HT-29 (cell line): ENCODE measurements around the gene SHOX. TPM values are rescaled to one million over a fixed set of nuclear protein-coding genes. Genes with fewer than 3 reads are reported as not detected.
"Not testable (repeated sequence)": the region's sequence is repeated elsewhere in the genome, so short reads cannot be mapped to it uniquely, and the experiment has no call there.

ENCODE experiments used
- DNase-seq: peaks from one replicate; pipeline ENCODE4 v3.0.0-alpha.2; 2015; ENCODE audit warnings: low spot score
- total RNA-seq: library from RNA; depleted of rRNA; stranded (reverse); fragments of >200 nt; shearing (Covaris generic); gene quantifications from 2 replicates; pipeline ENCODE4 v1.2.3, GENCODE V29; 2014; rRNA removed

SHOX gene
- not detected in 2 replicates for total RNA-seq

DNA sequence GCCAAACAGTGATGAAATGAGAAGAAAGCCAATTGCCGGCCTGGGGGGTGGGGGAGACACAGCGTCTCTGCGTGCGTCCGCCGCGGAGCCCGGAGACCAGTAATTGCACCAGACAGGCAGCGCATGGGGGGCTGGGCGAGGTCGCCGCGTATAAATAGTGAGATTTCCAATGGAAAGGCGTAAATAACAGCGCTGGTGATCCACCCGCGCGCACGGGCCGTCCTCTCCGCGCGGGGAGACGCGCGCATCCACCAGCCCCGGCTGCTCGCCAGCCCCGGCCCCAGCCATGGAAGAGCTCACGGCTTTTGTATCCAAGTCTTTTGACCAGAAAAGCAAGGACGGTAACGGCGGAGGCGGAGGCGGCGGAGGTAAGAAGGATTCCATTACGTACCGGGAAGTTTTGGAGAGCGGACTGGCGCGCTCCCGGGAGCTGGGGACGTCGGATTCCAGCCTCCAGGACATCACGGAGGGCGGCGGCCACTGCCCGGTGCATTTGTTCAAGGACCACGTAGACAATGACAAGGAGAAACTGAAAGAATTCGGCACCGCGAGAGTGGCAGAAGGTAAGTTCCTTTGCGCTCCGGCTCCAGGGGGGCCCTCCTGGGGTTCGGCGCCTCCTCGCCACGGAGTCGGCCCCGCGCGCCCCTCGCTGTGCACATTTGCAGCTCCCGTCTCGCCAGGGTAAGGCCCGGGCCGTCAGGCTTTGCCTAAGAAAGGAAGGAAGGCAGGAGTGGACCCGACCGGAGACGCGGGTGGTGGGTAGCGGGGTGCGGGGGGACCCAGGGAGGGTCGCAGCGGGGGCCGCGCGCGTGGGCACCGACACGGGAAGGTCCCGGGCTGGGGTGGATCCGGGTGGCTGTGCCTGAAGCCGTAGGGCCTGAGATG lies at the start of gene SHOX:
Gene SHOX, plus strand, starts transcription at position 180 of the 885 bp plus-strand sequence. Its CDS starts 107 bp downstream, at position 287.
- no peak for DNase-seq

DNA sequence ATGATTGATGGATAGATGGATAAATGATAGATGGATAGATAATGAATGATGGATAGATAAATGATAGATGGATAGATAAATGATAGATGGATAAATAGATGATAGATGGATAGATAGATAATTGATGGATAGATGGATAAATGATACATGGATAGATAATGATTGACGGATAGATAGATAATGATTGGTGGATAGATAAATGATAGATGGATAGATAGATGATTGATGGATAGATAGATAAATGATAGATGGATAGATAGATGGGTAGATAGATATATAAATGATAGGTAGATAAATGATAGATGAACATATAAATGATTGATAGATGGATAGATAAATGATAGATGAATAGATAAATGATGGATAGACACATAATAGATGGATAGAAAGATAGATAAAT lies 49.5 kb upstream of the SHOX start:
- no peak for DNase-seq

DNA sequence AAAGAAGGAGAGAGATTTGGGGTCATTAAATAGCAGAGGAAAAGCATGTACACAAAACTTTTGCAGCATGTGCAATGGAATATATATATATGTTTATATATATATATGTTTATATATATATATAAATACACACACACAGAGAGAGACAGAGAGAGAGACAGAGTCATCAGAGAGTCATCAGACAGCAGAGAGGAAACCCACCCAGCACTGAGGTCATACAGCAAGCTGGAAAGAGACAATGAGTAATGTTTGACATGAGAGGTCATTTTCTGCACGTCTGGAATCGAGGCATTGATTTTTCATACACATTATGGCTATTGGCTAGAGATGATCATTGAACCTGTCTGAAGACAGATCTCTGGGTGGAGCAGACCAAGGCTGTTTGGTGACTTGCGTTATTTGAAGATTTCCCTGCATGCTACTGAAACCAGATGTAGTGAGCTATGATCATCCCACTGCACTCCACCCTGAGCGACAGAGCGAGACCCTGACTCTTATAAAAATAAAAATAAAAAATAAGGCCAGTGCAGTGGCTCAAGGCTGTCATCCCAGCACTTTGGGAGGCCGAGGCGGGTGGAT lies 48.8 kb upstream of the SHOX start:
- no peak for DNase-seq

DNA sequence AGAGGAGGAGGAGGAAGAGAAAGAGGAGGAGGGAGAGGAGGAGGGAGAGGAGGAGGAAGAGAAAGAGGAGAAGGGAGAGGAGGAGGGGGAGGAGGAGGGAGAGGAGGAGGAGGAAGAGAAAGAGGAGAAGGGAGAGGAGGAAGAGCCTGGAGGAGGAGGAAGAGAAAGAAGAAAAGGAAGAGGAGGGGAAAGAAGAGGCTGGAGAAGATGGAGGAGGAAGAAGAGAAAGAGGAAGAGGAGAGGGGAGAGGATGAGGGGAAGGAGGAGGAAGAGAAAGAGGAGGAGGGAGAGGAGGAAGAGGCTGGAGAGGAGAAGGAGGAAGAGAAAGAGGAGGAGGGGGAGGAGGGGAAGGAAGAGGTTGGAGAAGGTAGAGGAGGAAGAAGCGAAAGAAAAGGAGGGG lies 46.0 kb upstream of the SHOX start:
- DNase-seq: no peak

DNA sequence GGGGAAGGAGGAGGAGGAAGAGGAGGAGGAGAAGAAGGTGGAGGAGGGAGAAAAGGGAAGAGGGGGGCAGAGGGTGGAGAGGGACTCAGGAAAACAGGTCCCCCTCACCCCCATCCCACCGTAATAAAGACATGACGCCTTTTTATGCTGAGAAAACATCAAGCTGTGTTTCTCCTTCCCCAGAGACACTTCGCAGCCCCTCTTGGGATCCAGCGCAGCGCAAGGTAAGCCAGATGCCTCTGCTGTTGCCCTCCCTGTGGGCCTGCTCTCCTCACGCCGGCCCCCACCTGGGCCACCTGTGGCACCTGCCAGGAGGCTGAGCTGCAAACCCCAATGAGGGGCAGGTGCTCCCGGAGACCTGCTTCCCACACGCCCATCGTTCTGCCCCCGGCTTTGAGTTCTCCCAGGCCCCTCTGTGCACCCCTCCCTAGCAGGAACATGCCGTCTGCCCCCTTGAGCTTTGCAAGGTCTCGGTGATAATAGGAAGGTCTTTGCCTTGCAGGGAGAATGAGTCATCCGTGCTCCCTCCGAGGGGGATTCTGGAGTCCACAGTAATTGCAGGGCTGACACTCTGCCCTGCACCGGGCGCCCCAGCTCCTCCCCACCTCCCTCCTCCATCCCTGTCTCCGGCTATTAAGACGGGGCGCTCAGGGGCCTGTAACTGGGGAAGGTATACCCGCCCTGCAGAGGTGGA lies 45.3 kb upstream of the SHOX start:
- no peak for DNase-seq

DNA sequence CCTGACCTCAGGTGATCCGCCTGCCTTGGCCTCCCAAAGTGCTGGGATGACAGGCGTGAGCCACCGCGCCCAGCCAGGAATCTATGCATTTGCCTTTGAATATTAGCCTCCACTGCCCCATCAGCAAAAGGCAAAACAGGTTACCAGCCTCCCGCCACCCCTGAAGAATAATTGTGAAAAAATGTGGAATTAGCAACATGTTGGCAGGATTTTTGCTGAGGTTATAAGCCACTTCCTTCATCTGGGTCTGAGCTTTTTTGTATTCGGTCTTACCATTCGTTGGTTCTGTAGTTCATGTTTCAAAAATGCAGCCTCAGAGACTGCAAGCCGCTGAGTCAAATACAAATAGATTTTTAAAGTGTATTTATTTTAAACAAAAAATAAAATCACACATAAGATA lies 44.2 kb upstream of the SHOX start:
- no peak for DNase-seq

DNA sequence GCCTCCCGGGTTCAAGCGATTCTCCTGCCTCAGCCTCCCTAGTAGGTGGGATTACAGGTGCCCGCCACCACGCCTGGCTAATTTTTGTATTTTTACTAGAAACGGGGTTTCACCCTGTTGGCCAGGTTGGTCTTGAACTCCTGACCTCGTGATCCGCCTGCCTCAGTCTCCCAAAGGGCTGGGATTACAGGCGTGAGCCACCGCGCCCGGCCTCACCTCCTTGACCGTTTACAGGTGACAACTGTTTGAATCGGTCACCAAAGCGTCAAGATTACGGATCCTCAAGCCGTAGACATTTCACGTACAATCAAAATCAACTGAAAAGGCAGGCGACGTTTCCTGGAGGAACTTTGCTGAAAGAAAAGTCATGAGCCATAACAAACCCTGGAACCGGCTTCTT lies 41.3 kb upstream of the SHOX start:
- DNase-seq: not testable (repeated sequence)

DNA sequence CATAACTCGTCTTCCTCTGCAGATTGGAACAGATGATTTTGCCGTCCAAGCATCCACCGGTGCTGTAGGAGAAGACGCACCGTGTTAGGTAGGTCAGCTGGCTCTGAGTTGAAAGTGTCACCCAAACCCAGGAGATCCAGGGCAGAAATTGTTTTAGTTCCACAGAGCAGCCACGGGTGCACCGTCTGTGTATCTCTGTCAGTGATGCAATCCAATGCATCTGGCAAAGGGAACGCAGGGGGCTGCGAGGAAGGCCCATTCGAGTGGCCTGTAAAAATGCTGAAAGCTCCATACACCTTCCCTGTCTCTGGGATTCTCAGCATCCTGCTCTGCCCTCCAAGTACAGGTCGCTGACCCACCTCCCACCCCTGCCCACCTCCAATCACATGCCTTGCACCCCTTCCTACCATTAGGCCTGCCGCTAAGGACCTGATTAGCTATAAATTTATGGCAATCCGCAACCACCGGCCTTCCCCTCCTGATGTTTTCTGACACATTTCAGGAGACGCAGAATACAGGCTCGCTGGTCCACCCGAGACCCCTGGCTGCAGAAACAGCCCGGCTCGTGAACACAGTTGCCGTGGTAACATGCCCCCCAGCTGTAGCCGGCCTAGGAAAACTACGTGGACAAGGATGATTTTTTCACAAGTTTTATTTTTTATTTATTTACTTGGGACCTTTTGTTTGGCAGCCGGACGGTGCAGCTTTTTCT lies 39.7 kb upstream of the SHOX start:
- DNase-seq: no peak

DNA sequence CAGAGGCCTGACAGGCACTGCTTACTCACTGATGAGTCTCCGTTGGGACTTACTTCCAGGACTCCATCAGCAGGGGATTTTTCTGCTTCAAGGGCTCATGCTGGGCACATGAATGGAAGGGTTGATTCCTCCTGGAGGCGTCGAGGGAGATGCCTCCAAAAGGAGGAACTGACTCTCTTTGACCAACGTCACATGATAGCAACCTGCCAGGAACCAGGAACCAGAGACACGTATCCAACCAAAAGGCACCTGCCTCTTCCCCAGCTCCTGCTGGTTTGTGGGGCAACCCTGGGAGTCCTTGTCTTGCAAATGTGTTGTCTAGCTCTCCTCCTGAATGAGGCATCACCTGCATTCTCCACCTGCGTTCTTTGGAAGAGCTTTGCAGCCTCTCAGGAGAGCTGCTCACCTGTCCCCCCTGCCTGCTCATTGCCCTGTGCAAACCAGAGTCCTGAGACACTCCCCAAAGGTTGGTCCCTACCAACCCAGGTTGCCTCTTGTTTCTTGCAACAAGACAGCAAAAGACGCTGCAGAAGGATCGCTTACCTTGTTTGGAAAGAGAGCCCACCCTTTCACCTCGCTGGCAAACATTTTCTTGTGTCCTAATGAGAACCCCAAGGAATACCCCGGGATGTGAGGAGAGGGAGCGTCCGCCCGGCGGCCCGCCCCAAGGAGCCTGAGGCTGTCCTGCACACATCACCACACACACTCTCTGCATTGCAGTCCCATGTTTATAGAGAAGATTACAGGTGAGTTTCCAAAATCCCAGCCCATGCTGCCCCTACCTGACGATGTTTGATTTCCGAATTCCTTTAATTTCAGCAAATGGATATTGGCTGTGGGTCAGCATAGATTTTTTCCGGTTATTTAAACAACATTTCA lies 30.5 kb upstream of the SHOX start:
- no peak for DNase-seq

DNA sequence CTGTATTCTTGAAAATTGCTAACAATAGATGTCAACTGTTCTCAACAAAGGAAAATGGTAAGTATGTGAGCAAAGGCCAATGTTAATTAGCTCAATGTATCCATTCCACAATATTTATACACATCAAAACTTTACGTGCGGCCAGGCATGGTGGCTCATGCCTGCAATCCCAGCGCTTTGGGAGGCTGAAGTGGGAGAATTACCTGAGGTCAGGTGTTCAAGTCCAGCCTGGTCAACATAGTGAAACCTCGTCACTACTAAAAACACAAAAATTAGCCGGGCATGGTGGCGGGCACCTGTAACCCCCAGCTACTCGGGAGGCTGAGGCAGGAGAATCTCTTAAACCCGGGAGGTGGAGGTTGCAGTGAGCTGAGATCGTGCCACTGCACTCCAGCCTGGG lies 27.6 kb upstream of the SHOX start:
- DNase-seq: not testable (repeated sequence)

DNA sequence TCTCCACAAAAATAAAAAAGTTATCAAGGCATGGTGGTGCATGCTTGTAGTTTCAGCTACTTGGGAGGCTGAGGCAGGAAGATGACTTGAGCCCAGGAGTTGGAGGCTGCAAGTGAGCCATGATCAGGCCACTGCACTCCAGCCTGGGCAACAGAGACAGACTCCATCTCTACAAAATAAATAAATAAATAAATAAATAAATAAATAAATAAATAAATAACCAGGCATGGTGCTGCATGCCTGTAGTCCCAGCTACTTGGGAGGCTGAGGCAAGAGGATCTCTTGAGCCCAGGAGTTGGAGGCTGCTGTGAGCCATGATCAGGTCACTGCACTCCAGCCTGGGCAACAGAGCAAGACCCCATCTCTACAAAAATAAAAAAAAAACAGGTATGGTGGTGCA lies 26.0 kb upstream of the SHOX start:
- not testable (repeated sequence) for DNase-seq

DNA sequence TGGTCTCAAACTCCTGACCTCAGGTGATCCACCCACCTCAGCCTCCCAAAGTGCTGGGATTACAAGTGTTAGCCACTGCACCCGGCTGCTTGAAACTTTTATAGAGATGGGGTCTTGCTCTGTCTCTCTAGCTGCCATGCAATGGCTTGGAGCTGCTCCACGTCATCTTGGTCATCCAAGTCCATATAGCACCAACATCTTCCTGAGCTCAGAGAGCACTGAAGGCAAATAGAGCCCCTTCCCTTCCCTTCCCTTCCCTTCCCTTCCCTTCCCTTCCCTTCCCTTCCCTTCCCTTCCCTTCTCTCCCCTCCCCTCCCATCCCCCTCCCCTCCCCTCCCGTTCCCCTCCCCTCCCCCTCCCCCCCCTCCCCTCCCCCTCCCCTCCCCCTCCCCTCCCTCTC lies 22.5 kb upstream of the SHOX start:
- not testable (repeated sequence) for DNase-seq

DNA sequence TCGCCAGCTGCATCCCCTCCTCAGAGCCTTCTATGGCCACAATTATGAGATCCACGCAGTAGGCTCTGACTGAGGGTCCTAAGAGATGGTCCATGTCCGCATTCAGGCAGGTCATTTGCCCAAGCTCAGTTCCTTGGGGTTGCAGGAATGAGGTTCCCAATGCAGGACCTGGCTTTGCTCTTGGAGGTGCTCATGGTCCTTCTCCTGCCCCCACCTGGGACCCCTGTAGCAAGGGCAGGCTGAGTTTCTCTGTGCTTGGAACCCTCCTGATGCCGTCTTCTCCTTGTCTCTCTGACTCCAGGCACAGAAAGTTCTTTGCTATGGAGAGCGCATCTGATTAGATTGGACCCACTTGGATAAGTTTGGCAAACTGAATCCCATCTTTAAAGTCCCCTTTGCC lies 16.5 kb upstream of the SHOX start:
- DNase-seq: no peak

DNA sequence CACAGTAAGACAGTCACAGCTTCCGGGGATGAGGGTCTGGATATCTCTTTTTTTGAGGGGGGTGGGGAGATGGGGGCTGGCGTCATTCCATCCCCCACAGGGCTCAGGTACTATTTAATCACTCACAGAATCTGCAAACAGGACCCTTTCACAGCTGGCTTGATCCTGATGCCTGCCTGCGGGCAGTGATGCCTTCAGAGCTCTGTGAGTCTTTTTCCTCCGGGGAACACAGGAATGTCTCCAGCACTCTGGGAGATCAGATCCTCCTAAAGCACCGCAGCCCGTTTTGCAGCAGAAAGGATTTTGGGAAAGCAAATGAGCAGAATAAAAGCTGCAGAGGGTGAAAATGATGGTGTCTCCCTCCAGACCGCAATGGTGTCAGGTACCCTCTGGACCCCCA lies 13.2 kb upstream of the SHOX start:
- DNase-seq: no peak

DNA sequence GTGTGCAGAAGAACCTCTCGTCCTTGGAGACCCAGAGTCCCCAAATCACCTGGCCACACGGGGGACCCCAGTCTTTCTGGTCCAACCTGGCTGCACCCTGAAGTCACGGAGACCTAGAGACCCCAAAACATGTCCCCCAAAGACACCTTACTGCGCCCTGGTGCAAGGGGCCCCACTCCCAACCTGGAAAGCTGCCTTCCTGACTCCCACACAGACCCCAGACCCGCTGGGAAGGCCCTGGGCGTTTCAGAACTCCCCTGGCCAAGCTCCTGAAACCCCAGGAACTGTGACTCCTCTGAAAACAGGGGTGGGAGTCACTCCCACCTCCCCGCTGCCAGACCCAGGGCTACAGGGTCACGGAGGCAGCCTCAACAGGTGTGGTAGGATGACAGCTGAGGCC lies 12.7 kb upstream of the SHOX start:
- DNase-seq: no peak

DNA sequence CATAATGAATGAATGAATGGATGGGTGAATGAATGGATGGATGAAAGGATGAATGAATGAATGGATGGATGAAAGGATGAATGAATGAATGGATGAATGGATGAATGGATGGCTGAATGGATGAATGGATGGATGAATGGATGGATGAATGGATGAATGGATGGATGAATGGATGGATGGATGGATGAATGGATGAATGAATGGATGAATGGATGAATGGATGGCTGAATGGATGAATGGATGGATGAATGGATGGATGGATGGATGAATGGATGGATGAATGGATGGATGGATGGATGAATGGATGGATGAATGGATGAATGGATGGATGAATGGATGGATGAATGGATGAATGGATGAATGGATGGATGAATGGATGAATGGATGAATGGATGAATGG lies 12.3 kb upstream of the SHOX start:
- DNase-seq: not testable (repeated sequence)

DNA sequence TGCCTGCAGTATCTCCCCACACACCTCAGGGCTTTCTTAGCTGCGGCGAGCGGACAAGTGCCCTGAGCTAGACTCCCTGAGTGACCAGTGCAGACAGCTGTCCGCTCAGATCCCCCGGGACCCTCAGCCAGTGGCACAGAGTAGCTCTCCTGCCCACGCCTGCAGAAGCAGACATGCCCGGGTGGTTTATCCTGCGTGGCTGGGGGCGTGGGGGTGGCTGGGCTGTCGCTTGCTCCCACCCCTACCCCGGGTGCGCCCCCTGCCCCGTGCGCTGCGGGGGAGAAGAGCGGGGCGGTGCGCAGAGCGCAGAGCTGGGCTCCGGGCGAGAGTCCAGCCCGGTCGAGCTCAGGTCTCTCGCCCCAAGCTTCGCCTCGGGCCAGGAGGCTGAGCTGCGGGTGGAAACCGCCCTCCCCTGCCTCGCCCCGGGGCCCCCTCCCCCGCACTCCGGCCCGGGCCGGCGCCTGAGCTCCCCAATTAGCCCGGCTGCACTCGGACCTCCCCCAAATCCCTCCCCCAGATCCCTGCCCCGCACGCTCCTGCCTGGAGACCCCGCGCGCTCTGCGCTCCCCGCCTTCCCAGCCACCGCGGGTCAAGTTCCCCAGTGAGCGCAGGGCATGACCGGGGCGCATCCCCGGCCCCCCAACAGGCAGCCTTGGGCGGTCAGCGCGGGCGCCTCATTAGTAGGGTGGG lies 11.7 kb upstream of the SHOX start:
- DNase-seq: no peak

DNA sequence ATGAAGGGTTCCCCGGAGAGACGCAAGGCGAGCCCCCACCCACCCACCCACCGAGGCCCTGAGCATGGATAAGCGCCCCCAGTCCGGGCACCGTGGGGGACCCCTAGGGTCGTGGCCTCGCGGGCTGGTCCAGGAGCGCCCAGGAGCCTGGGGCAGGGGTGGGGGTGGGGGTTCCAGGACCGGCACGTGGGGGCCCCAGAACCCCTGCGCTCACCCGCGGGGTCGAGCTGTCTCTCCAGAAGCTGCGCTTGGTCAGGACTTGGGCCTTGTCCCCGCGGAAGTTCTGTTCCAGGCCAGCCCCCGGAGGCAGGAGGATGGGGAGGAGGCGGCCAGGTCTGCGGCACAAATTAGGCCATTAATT lies 11.2 kb upstream of the SHOX start:
- no peak for DNase-seq

DNA sequence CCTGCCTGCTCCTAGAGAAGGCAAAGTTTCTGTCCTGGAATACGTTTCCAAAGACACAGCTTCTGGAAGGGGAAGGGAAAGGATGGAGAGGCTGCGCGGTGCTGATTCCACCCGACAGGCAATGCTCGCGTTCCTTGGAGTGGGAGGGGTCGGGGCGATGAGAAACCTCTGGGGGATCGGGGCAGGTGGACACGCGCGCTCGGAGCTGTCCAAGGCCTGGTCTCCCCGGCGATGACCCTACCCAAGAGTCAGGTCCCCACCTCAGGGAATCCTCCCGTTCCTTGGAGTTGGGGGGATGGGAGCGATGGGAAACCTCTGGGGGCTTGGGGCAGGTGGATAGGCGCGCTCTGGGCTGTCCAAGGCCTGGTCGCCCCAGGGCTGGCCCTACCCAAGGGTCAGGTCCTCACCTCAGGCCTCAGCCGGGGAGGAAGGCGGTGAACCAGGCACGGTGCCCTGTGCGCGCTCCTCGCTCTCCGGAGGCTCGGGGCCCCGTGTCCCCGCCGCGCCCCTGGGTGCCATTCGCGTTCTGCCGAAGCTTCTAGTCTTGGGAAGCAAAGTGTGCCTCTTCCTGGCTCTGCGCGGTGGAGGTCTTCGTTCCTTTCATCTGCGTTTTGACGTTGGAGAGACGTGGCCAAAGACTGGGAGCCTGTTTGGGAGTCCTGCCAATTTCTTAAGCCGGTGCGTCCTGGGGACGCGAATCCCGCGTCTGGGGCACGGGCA lies 10.6 kb upstream of the SHOX start:
- no peak for DNase-seq
